GM19397 (cell line): ENCODE results near the gene HLA-DPA1.
"Not testable (repeated sequence)": the region's sequence is repeated elsewhere in the genome, so short reads cannot be mapped to it uniquely, and the experiment has no call there.

Experiments
- ATAC-seq: cut with Tn5 transposase; IDR thresholded peaks from one replicate; pipeline ENCODE4 v1.9.1; 2021; ENCODE audit warnings: mild to moderate bottlenecking, moderate library complexity; ENCODE audit not compliant: unreplicated experiment

The HLA-DPA1 gene

DNA sequence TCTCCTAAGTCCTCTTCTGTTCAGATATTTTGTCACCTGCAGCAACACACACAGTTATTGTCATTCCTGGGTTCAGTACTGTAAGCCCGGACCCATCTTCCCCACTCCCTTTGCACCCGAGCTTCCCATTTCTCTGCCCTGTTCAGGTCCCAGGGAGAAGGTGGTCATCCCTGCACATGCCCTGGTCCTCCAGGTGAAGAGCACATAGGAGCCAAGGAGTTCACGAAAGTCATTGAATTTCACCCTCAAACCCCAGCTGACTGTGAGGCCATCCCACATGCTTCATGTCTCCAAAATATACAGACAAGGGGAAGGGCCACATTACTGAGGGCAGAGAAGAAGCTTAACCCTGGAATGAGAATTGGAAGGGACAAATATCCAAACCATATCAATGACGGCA is 8.1 kb downstream of the HLA-DPA1 start:
- no peak for ATAC-seq

DNA sequence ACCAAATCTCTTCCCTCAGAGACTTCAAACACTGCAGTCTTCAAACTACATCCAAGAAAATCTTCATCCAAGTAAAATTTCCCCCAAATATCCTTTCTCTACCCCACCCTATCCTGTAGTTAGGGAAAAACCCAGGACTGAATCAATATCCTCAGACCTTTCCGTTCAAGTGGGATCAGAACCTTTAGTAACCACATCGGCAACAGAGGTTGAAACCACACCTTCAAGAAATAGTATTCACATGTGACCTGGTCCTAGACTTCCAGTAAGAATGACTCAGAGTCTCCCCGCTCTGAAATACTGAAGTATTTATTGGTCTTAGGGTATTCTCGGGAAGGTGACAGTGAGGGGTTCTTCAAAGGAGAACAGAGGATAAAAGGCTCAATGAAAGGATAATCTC is 8.7 kb downstream of the HLA-DPA1 start:
- ATAC-seq = no peak

DNA sequence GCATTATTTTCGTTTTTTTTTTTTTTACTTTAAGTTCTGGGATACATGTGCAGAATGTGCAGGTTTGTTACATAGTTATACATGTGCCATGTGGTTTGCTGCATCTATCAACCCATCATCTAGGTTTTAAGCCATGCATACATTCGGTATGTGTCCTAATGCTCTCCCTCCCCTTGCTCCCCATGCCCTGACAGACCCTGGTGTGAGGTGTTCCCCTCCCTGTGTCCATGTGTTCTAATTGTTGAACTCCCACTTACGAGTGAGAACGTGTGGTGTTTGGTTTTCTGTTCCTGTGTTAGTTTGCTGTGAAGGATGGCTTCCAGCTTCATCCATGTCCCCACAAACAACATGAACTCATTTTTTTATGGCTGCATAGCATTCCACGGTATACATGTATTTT is 10.0 kb downstream of the HLA-DPA1 start:
- ATAC-seq = not testable (repeated sequence)

DNA sequence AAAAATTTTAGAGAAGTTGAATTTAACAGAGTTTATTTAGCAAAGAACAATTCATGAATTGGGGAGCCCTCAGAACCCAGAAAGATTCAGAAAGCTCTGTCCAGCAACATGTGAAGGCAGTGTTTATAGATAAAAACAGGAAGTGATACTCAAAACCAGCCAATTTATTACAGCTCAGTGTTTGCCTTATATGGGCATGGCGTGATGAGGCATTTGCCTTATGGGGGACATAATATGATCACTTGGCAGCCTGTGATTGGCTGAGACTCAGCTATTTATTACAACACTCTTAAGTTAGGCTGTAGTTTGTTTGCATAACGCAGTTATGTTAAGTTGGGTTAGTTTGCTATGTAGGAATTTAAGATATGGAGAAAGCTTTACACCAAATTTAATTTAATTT is 11.5 kb downstream of the HLA-DPA1 start:
- no peak for ATAC-seq

DNA sequence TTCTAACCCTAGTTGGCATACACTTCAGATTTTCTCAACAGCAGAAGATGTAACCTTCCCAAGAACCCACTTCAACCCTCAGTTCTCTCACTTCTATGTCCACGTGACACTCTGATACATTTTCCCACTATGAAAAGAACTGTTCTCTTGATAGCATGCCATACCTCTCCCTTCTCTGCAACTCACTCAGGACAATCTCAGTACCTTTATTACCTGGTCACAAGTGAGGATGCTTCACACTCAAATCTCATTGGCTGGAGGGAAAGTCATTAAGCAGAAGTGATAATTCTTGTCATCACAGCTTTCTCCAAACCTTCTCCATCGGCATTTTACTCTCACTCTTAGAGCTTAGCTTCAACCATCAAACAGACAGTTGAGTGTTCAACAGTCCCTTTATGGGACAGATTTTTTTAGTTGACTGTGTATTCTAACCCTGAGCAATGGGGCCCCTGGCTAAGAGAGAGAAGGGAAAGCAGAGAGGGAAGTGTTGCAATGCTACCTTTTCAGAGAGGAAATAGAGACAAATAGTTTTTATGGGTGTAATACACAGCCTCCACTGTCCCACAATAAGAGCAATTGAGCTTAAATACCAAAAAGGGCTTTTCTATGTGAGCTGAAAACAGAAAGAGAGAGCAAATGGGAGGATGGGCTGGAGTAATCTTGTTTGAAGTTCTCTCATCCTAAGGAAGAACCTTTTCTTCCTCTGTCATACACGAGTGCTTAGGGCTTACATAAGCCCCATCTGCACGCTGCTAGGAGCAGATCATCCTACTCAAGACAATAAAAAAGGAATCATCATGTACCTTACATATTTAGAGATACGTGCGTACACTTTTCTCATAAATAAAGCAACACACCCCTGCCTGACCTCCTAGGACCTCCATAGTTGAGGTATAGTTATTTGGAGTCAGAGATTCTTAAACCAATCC is 16.0 kb downstream of the HLA-DPA1 start:
- no peak for ATAC-seq

DNA sequence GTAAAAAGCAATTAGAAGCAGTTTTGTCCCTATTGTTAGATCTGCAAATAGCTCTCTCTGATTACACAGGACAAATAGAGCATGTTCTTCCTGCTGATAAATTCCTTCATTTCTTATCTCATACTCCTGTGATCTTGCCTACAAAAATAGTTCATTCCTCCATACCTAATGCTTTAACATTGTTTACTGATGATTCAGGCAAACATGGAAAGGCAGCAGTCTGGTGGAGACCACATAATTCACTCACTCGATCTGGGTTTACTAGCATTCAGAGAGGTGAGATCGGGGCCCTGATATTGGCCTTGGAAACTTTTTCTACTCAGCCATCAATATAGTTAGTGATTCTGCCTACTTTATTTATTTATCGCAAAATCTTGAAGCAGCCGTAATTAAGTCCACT is 20.2 kb downstream of the HLA-DPA1 start:
- ATAC-seq = no peak

DNA sequence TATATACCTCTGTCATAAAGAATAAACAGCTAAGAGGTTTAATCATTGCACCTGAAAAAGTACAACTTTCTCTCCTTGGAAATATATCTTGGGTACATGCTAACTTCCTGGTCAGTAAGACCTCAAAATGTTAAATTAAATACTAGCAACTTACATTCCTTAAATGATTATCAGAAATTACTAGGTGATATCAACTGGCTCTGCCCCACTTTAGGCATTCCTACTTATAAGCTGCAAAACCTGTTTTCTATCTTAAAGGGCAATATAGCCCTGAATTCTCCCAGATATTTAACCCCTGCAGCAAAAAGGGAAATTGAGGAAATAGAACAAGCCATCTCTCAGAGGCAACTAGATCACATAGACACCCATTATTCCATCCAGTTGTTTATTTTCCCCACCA is 20.8 kb downstream of the HLA-DPA1 start:
- no peak for ATAC-seq

DNA sequence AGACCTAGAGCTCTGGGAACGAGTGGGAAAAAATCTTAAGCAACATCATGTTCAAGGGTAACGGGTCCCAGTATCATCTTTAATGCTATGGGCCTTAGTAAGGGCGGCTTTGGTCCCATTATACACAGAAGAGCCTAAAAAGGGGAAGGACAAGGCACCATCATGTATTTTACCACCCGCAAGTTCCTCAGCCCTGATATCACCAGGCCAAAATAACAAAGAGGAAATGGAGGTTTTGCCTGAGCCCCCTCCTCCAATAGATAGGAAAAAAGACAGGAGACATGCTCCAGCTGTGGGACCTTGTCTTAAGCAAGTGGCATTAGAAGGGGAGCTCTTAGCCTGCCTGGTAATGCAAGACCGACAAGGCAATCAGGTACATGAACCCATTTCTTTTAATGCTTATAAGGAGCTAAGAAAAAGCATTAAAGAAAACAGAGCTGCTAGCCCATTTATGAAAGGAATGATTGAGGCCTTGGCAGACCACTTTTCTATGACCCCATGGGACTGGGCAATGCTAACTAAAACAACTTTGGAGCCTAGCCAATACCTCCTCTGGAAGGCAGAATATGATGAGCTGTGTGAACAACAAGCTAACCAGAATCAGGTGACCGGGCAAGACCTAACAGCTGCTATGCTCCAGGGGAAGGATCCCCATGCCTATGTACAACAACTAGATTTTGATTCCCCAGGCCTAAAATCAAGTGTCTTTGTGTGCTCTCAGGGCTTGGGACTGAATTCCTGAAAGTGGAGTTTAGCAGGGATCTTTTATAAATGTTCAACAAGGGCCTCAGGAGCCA is 23.2 kb downstream of the HLA-DPA1 start:
- no peak for ATAC-seq

DNA sequence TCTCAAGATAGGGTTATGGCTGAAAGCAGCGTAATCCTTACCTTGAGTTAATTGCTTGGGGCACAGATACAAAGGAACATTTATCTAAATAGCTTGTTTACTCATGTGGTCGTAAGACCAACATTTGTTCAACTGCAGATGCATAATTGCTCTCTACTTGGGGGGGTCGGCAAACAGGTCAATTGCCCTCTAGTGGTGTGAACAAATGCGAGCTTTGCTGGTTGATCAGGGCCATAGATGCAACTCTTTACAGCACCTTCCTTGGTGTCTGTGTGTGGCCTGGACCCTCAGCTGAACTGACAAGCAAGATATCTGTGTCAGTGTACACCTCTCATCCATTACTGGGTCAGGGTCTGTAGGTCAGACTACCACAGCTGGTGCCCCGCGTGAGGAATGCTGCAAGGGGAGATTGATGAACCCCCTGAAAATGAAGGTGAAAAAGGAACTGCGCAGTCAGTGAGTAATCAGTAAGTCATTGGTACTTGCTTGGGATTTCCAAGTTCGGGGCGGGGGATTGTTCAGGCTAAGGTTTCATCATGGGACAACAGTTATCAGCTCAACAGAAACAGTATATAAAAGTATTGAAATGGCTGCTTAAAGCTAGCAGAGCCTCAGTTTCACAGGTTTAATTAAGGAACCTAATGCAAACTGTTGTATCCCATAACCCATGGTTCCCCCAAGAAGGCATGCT is 24.0 kb downstream of the HLA-DPA1 start:
- no peak for ATAC-seq

DNA sequence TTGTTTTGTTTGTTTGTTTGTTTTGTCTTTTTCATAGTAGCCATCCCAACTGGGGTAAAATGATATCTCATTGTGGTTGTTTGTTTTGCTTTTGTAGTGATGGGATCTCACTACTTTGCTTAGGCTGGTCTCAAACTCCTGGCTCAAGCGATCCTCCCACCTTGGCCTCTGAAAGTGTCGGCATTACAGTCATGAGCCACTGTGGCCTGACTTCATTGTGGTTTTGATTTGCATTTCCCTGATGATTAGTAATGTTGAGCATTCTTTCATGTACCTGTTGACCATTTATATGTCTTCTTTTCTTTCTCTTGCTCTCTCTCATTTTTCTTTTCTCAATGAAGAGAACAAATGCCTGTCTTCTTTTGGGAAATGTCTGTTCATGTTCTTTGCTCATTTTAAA is 33.3 kb downstream of the HLA-DPA1 start:
- ATAC-seq = no peak

DNA sequence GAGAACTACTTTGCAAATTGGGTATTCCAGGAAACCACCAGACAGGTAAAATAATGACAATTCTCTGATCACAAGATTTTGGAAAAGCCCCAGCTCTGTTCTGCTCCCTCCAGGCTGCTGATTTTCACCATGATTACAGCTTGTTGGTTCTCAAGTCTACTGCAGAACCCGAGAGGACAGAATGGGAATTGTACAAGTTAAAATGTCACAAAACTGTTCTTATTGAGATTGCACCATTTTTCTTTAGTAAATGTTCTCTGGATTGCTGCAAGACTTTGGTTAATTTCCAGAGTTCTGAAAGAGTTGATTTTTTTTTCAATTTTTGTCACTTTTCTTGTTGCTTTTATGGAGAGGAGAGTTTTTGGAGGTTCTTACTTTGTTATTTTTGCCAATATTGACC is 36.9 kb downstream of the HLA-DPA1 start:
- ATAC-seq = no peak

DNA sequence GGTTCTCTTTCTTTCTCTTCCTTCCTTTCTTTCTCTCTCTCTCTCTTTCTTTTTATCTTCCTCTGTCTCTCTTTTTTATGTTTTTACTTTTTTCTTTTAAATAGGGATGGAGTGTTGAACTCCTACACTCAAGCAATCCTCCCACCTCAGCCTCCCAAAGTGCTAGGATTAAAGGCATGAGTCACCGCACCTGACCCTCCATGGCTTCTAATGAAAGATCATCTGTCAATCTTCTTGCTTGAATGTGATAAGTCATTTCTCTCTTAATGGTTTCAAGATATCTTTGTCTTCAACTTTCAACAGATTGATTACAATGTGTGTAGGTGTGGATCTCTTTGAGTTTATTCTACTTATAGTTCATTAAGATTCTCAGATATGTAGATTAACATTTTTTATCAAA is 38.9 kb downstream of the HLA-DPA1 start:
- ATAC-seq = no peak

DNA sequence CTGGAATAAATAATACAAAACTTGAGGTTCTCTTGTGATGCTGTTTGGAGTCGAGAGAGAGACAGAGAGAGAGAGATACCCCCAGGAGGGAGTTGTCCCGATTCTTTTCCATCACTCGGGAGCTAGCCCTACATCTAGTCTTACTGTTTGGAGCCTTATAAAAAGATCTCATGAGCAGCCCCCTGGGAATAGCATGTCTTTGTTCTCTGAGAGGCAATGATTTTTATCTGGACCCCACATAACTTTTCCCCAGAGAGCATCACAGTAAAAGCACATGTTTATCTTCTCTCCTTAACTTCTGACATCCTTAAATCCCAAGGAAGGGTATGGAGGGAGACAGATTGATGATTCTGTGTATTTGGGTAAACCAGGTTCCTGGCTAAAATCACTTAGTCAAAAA is 43.2 kb downstream of the HLA-DPA1 start:
- ATAC-seq = no peak

DNA sequence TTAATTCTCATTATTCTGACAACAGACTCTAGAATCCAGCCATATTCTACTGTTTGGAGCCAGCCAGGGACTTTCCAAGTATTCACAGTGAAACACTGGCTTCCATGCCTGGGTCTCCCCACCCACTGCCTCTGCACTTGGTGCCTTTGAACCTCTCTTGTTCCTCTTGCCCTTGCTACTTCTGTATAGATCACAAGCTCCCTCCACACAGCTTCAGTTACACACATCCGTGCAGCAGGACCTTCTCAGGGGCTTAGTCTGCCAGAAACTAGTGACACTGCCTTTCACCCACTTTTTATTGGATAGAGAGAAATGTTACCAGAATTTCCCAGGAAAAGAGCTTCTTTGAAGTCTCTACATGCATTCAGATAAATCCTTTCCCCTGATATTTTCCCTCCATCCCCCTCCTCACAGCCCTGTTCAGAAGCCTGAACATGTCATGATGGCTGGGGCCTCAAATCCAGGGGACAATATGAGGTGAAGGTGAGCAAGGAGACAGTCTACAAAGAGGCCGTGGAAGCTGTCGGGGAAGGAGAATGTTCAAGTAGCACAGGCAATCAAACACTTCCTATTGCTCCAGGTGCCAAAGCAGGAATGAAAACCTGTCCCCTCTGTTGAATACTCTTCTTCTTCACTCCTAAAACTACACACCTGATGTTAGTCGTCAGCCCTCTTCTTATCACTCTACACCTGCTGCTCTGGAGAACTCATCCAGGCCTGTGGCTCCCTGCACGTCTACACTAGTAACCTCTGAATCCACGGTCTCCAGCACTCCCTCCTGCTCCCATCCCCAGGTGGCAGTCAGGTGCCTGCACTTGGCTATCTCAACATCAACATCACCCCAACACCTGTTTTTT is 43.9 kb downstream of the HLA-DPA1 start:
- ATAC-seq = peak; percentile 59

DNA sequence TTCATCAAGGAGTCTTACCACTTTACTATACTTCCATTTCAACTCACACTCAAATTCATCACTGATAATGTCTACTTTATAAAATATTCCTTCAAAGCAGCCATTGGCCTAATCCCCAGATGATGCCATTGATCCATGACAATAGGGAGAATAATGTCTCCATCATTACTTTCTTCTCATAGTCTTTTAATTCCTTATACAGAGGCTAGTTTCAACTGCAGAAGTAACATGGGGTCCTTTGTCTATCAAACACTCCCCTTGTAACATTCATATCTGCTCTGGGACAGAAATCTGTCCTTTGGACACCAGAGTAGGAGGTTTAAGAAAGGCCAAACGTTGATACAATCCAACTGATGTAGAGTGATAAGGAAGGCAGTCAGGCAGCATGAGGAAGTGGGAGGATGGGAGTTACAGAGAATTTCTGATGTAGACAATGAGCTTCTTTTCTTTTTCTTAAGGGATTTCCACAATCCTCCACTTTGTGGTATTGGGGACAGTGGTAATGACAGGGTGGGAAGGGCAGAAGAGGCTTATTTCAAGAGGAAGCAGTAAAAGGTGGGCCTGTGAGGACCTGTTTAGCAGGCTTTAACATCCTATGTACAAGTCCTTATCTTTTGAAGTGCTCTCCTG is 45.1 kb downstream of the HLA-DPA1 start:
- no peak for ATAC-seq

DNA sequence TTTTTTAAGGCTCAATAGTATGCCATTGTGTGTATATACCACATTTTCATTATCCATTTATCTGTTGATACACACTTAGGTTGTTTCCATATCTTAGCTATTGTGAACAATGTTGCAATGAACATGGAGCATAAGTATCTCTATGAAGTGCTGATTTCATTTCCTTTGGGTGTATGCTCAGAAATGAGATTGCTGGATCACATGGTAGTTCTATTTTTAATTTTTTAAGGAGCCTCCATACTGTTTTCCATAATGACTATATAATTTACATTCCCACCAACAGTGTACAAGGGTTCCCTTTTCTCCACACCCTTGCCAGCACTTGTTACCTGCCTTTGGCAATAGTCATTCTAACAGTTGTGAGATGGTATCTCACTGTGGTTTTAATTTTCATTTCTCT is 48.9 kb downstream of the HLA-DPA1 start:
- no peak for ATAC-seq

DNA sequence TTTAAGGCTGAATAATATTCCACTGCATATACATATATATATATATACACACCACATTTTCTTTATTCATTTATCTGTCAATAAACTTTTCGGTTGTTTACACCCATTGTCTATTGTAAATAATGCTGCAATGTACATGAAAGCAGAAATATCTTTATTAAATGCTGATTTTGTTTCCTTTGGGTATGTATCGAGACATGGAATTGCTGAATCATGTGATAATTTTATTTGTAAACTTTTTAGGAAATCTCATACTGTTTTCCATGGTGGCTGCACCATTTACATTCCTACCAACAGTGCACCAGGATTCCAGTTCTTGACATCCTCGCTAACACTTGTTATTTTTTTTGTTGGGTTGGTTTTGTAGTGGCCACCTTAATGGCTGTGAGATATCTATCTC is 49.9 kb downstream of the HLA-DPA1 start:
- ATAC-seq = no peak

DNA sequence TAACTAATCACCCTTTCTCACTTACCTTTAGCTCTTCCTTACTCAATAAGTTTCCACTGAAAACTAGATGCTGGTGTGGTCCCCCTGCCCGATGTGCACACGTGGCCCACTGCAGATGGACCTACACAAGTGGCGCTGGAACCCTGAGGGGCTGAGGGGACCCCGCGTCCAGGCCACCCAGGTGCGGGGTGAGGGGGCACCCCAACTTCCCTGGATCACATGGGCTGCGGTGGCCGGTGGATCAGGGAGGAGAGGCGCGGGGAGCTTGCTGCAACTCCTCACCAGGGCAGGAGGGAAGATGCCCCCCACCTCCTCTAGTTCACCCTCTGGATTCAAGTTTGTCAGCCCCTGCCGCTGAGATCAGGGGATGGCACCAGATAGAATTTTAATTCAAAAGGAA is 51.5 kb downstream of the HLA-DPA1 start:
- ATAC-seq = no peak

DNA sequence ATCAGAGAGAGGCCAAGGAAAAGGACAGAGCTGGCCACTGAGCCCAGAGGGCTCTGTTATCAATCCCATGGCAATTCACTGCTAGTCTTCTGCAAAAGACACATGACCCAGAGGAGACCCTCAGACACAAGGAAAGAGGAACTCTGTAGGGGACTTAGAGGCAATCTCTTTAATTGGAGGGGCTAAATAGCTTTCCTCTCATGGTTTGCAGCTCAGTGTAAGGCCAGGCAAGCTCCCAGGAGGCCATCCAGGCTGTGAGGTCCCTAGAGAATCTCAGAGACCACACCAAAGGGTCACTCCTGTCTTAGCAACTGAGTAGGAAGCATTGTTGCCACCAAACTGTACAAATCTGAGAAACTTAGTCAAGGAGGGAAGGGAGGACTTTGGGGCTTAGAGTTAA is 54.1 kb downstream of the HLA-DPA1 start:
- ATAC-seq = peak; percentile 10

DNA sequence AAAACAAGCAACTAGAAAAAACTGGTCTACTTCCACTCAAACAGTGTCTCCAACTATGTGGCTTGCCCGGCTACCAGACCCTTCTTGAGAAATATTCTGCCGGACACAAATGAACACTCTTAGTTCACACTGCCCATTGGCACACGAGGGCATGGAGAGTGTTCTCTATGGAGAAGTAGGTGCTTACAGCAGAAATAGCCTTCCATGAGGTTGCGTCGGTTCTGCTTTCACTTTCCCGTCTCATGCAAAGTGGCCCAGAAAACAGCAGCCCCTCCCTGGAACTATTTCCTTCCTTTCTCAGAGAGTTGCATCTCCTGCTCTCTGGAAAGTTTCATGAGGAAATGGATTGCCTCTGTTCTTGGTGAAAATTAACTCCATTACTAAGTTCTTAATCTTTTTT is 54.5 kb downstream of the HLA-DPA1 start:
- ATAC-seq = peak; percentile 71
